Sigmoid colon (tissue), 7 donors: Measurements from ENCODE around the gene DPRX. TPM values are rescaled to one million over a fixed set of nuclear protein-coding genes. Genes with fewer than 3 reads are reported as not detected.

Experiments
- DNase-seq: peaks from one replicate; pipeline ENCODE4 v3.0.0-alpha.2; 2019
- H3K27ac ChIP-seq, 4 donors: fragments of 200-600 bp; sonication (generic); one replicate each; pipeline ENCODE4 v1.5.1; 2016 to 2019; ENCODE audit warnings: mild to moderate bottlenecking in 1 of 4
- H3K27me3 ChIP-seq, 3 donors: fragments of 200-600 bp; sonication (generic); one replicate each; pipeline ENCODE4 v1.5.1; 2019; ENCODE audit warnings: mild to moderate bottlenecking in 1 of 3
- H3K36me3 ChIP-seq, 4 donors: fragments of 200-600 bp; sonication (generic); one replicate each; pipeline ENCODE4 v1.5.1; 2016 to 2019
- H3K4me1 ChIP-seq, 4 donors: fragments of 200-600 bp; sonication (generic); one replicate each; pipeline ENCODE4 v1.5.1; 2017 to 2019
- H3K4me3 ChIP-seq, 4 donors: fragments of 200-600 bp; sonication (generic); one replicate each; pipeline ENCODE4 v1.5.1; 2017 to 2019; ENCODE audit warnings: mild to moderate bottlenecking in 2 of 4, moderate library complexity in 1 of 4
- H3K9me3 ChIP-seq, 4 donors: fragments of 200-600 bp in 3 of 4; sonication (generic) in 3 of 4; one replicate each; pipeline versions ENCODE4 v1.5.1 to v1.6.1; 2013 to 2019
- EP300 ChIP-seq, 4 donors: sonication (generic); formaldehyde crosslinking; IDR thresholded peaks; one replicate each; pipeline ENCODE4 v1.6.1; 2017; ENCODE audit warnings: antibody characterized with exemption in 4 of 4
- POLR2A ChIP-seq, 2 donors: fragments of 450-650 bp; IDR thresholded peaks; one replicate each; pipeline ENCODE4 v1.6.1; 2016; ENCODE audit warnings: antibody characterized with exemption in 2 of 2, mild to moderate bottlenecking in 2 of 2, moderate library complexity in 2 of 2
- POLR2AphosphoS5 ChIP-seq, 4 donors: sonication (generic); formaldehyde crosslinking; IDR thresholded peaks; one replicate each; pipeline ENCODE4 v1.6.1; 2017; ENCODE audit warnings: antibody characterized with exemption in 4 of 4
- WGBS, 2 donors: extraction: QIAGEN DNeasy Blood & Tissue Kit; methylation state at CpG; one replicate each; pipeline ENCODE4 v1.1.7; 2013; 5-methylcytosine and 5-hydroxymethylcytosine counted together
- intact Hi-C: fragments of 100-400 bp; cut with DNase I; formaldehyde crosslinking; loops from one replicate; pipeline ENCODE4 v1.15.1; 2023
- polyA plus RNA-seq, 3 donors: library from polyadenylated mRNA; stranded (reverse); fragments of 200-250 nt; gene quantifications; one replicate each; pipeline ENCODE4 v1.2.3, GENCODE V29; 2013
- small RNA-seq, 3 donors: library from RNA; depleted of rRNA; stranded (forward); fragments of <200 nt; gene quantifications; one replicate each; pipeline ENCODE3, GENCODE V24; 2016
- total RNA-seq, 4 donors: library from RNA; depleted of rRNA; stranded (reverse); fragments of >200 nt; gene quantifications; one replicate each; pipeline ENCODE4 v1.1.0, GENCODE V29; 2016
- TF ChIP-seq, protein P1 (sequence below), 4 experiments: fragments of 450-650 bp in 3 of 4; fragments of 200-600 bp in 1 of 4; IDR thresholded peaks; one replicate each; pipeline ENCODE4 v1.5.1; 2016 to 2019; ENCODE audit warnings: antibody characterized with exemption in 4 of 4, mild to moderate bottlenecking in 3 of 4, moderate library complexity in 2 of 4
- donor health status: healthy with polysubstance abuse.
- donor health status: Bipolar disorder and iron deficiency.
- donor health status: healthy.

Gene DPRX
- total and polyA plus RNA-seq, 7 donors, result not detected

DNA sequence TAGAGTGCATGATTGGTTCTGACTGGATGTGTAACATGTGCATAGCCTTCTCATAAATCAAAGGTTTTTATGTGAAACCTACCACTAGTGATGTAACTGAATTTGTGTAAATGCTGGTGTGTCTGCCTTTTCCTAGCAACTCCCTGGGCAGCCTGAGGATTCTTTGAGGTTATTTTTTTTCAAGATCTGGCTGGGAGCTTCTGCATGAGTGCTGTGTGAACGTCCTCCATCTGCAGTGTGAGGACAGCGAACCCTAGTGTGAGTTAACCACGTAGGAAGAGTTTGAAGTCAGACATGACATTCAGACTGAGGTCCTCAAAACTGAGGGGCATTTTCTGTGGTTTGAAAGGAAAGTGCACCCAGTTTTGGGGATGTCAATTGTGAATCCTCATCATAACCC is 39.9 kb downstream of the DPRX start:
- intact Hi-C loops, result no loop called here
- no peaks in the 10 kb centered on the region for H3K36me3 ChIP-seq
- no peaks in the 10 kb centered on the region for H3K4me1 ChIP-seq
- no peak for TF ChIP-seq POLR2A (IDR thresholded peaks at IDR 0.05)
- no peak for TF ChIP-seq POLR2AphosphoS5 (IDR thresholded peaks at IDR 0.05)
- no peak for TF ChIP-seq EP300 (IDR thresholded peaks at IDR 0.05)
- TF ChIP-seq, protein P1, sequence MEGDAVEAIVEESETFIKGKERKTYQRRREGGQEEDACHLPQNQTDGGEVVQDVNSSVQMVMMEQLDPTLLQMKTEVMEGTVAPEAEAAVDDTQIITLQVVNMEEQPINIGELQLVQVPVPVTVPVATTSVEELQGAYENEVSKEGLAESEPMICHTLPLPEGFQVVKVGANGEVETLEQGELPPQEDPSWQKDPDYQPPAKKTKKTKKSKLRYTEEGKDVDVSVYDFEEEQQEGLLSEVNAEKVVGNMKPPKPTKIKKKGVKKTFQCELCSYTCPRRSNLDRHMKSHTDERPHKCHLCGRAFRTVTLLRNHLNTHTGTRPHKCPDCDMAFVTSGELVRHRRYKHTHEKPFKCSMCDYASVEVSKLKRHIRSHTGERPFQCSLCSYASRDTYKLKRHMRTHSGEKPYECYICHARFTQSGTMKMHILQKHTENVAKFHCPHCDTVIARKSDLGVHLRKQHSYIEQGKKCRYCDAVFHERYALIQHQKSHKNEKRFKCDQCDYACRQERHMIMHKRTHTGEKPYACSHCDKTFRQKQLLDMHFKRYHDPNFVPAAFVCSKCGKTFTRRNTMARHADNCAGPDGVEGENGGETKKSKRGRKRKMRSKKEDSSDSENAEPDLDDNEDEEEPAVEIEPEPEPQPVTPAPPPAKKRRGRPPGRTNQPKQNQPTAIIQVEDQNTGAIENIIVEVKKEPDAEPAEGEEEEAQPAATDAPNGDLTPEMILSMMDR (IDR thresholded peaks at IDR 0.05), result no peak
- no peak overlapping the region for H3K27ac ChIP-seq
- H3K27me3 ChIP-seq, result peaks cover 0 to 5% (median 0%) of the 10 kb centered on the region in 3 donors
- no peak for DNase-seq
- 55 to 63% methylated on average over 3 of the region's 3 CpGs for WGBS, 2 donors
- no peak overlapping the region for H3K4me3 ChIP-seq
- no peaks in the 10 kb centered on the region for H3K9me3 ChIP-seq

Small RNA genes within 50 kb of the gene (small RNA-seq; reads per million reads assigned to genes)
- gene MIR1323 (0 reads per million in 3 donors), gene MIR498 (0 reads per million in 3 donors), gene MIR512-1 (0 reads per million in 3 donors), gene MIR512-2 (0 reads per million in 3 donors), gene MIR515-1 (0 reads per million in 3 donors), gene MIR515-2 (0 reads per million in 3 donors), gene MIR519C (0 reads per million in 3 donors), gene MIR519E (0 reads per million in 3 donors), gene MIR520E (0 reads per million in 3 donors), gene RNU6-698P (0 reads per million in 3 donors)

Other genes with a start within 250 kb of the DPRX start
- 10 to 100 TPM in 3 of 4 donors, 1 to 10 TPM in 1; 6.2 to 13.0 (median 11.7) TPM for gene ZNF765, start 236.8 kb upstream of the DPRX start, total RNA-seq
- gene ZNF765, start 236.8 kb upstream of the DPRX start, polyA plus RNA-seq, result 1 to 10 TPM; 3.5 to 5.1 (median 3.6) TPM
- 10 to 100 TPM in 3 of 4 donors, 1 to 10 TPM in 1; 6.5 to 12.5 (median 11.0) TPM for gene ZNF761, start 200.0 kb upstream of the DPRX start, total RNA-seq
- 1 to 10 TPM; 3.5 to 7.8 (median 6.7) TPM for gene ZNF761, start 200.0 kb upstream of the DPRX start, polyA plus RNA-seq
- 1 to 10 TPM; 2.9 to 4.2 (median 3.4) TPM for gene ZNF813, start 164.3 kb upstream of the DPRX start, total RNA-seq
- gene ZNF813, start 164.3 kb upstream of the DPRX start, polyA plus RNA-seq, result 1 to 10 TPM; 1.2 to 1.9 (median 1.2) TPM
- 10 to 100 TPM; 16.8 to 26.8 (median 21.4) TPM for gene ZNF331, start 93.9 kb upstream of the DPRX start, total RNA-seq
- 1 to 10 TPM; 3.6 to 6.9 (median 4.2) TPM for gene ZNF331, start 93.9 kb upstream of the DPRX start, polyA plus RNA-seq
- under 1 TPM in 3 of 4 donors, not detected in 1; 0.27 to 0.36 (median 0.33) TPM for gene NLRP12, start 192.3 kb downstream of the DPRX start, total RNA-seq
- gene NLRP12, start 192.3 kb downstream of the DPRX start, polyA plus RNA-seq, result under 1 TPM in 1 of 3 donors, not detected in 2; 0.10 TPM
- gene MYADM, start 235.9 kb downstream of the DPRX start, total RNA-seq, result 100 to 1,000 TPM in 1 of 4 donors, 10 to 100 TPM in 3; 65.5 to 189 (median 97.3) TPM
- 10 to 100 TPM in 1 of 3 donors, 1 to 10 TPM in 2; 7.9 to 44.1 (median 9.0) TPM for gene MYADM, start 235.9 kb downstream of the DPRX start, polyA plus RNA-seq